HepG2 (cell line): ENCODE results near the gene NPDC1. TPM values are rescaled to one million over a fixed set of nuclear protein-coding genes. Genes with fewer than 3 reads are reported as not detected.

Experiments
- ESRRA ChIP-seq: sonication (generic); formaldehyde crosslinking; IDR thresholded peaks from 2 replicates; pipeline ENCODE4 v1.5.1; 2020; ENCODE audit warnings: mild to moderate bottlenecking, low read depth, missing genetic modification reagents
- GABPB1 ChIP-seq: IDR thresholded peaks from 2 replicates; pipeline ENCODE4 v1.6.1; 2016; ENCODE audit warnings: mild to moderate bottlenecking, missing genetic modification reagents, moderate library complexity, missing compliant biosample characterization
- HMG20A ChIP-seq: IDR thresholded peaks from 2 replicates; pipeline ENCODE4 v1.6.1; 2016; ENCODE audit warnings: borderline replicate concordance
- HNRNPL ChIP-seq: fragments of 200-400 bp; formaldehyde crosslinking; IDR thresholded peaks from 2 replicates; pipeline ENCODE4 v1.6.1; 2017; ENCODE audit warnings: mild to moderate bottlenecking, low read depth, low read length
- IRF2 ChIP-seq: IDR thresholded peaks from 2 replicates; pipeline ENCODE4 v1.6.1; 2018; ENCODE audit warnings: missing genetic modification reagents, missing compliant biosample characterization
- JUN ChIP-seq: sonication (generic); formaldehyde crosslinking; IDR thresholded peaks from 2 replicates; pipeline ENCODE4 v1.4.0; 2020; ENCODE audit warnings: mild to moderate bottlenecking, missing genetic modification reagents
- MATR3 ChIP-seq: sonication (generic); formaldehyde crosslinking; IDR thresholded peaks from 2 replicates; pipeline ENCODE4 v1.4.0; 2020; ENCODE audit warnings: missing genetic modification reagents
- MYNN ChIP-seq: sonication (generic); formaldehyde crosslinking; IDR thresholded peaks from 2 replicates; pipeline ENCODE4 v1.4.0; 2020; ENCODE audit warnings: mild to moderate bottlenecking, low read depth, missing genetic modification reagents
- NCOA1 ChIP-seq: sonication (generic); formaldehyde crosslinking; IDR thresholded peaks from 2 replicates; pipeline ENCODE4 v1.9.0; 2021; ENCODE audit warnings: missing genetic modification reagents
- NR3C1 ChIP-seq: sonication (generic); formaldehyde crosslinking; IDR thresholded peaks from 2 replicates; pipeline ENCODE4 v1.4.0; 2020; ENCODE audit warnings: missing genetic modification reagents
- SALL1 ChIP-seq: sonication (generic); formaldehyde crosslinking; IDR thresholded peaks from 2 replicates; pipeline ENCODE4 v1.8.0; 2022; ENCODE audit warnings: mild to moderate bottlenecking, missing genetic modification reagents
- THAP8 ChIP-seq: sonication (generic); formaldehyde crosslinking; IDR thresholded peaks from 2 replicates; pipeline ENCODE4 v1.5.1; 2020; ENCODE audit warnings: missing genetic modification reagents, mild to moderate bottlenecking, borderline replicate concordance
- ZBTB25 ChIP-seq: IDR thresholded peaks from 2 replicates; pipeline ENCODE4 v1.6.1; 2018; ENCODE audit warnings: missing genetic modification reagents
- ZNF281 ChIP-seq: sonication (generic); formaldehyde crosslinking; IDR thresholded peaks from 2 replicates; pipeline ENCODE4 v1.4.0; 2020; ENCODE audit warnings: missing genetic modification reagents, borderline replicate concordance
- ZNF331 ChIP-seq: sonication (generic); formaldehyde crosslinking; IDR thresholded peaks from 2 replicates; pipeline ENCODE4 v1.4.0; 2020; ENCODE audit warnings: missing genetic modification reagents
- ZNF333 ChIP-seq: sonication (generic); formaldehyde crosslinking; IDR thresholded peaks from 2 replicates; pipeline ENCODE4 v1.4.0; 2020; ENCODE audit warnings: mild to moderate bottlenecking, missing genetic modification reagents, borderline replicate concordance
- ZNF501 ChIP-seq: sonication (generic); formaldehyde crosslinking; IDR thresholded peaks from 2 replicates; pipeline ENCODE4 v1.5.1; 2020; ENCODE audit warnings: mild to moderate bottlenecking, moderate library complexity, missing genetic modification reagents
- ZNF7 ChIP-seq: IDR thresholded peaks from 2 replicates; pipeline ENCODE4 v1.6.1; 2016; ENCODE audit warnings: missing biosample characterization, missing genetic modification reagents
- ZNF839 ChIP-seq: sonication (generic); formaldehyde crosslinking; IDR thresholded peaks from 2 replicates; pipeline ENCODE4 v1.4.0; 2020; ENCODE audit warnings: missing genetic modification reagents, mild to moderate bottlenecking, borderline replicate concordance
- polyA plus RNA-seq, 8 experiments: library from polyadenylated mRNA; depleted of rRNA in 3 of 8; stranded (reverse) in 7 of 8; unstranded in 1 of 8; fragments of >200 nt; fragmentation: Illumina TruSeq in 4 of 8; extraction: Trizol in 4 of 8; gene quantifications; 2 replicates each; pipeline versions ENCODE4 v1.2.1 to v1.2.3, GENCODE V29; 2011 to 2016; ENCODE audit warnings: low read depth in 4 of 8, missing spikeins in 1 of 8, mixed read lengths in 1 of 8; ENCODE audit not compliant: insufficient read depth in 1 of 8
- total RNA-seq, 5 experiments: library from RNA; depleted of rRNA; stranded (reverse); fragments of >200 nt; fragmentation: Illumina TruSeq; extraction: Trizol; gene quantifications; 2 replicates each; pipeline ENCODE4 v1.2.3, GENCODE V29; 2016; ENCODE audit warnings: low read depth in 1 of 5
- TF ChIP-seq, protein P1 (sequence below): sonication (generic); formaldehyde crosslinking; IDR thresholded peaks from 2 replicates; pipeline ENCODE4 v1.4.0; 2020; ENCODE audit warnings: low read depth, missing genetic modification reagents
- TF ChIP-seq, protein P2 (sequence below): sonication (generic); formaldehyde crosslinking; IDR thresholded peaks from 2 replicates; pipeline ENCODE4 v1.8.1; 2023; ENCODE audit warnings: mild to moderate bottlenecking, missing genetic modification reagents

Gene NPDC1
- total and polyA plus RNA-seq, 2 of the 13 experiments (the other 11 are each of a cell fraction or from before 2014, with no cell fraction given): 0.84 to 5.4 TPM

DNA sequence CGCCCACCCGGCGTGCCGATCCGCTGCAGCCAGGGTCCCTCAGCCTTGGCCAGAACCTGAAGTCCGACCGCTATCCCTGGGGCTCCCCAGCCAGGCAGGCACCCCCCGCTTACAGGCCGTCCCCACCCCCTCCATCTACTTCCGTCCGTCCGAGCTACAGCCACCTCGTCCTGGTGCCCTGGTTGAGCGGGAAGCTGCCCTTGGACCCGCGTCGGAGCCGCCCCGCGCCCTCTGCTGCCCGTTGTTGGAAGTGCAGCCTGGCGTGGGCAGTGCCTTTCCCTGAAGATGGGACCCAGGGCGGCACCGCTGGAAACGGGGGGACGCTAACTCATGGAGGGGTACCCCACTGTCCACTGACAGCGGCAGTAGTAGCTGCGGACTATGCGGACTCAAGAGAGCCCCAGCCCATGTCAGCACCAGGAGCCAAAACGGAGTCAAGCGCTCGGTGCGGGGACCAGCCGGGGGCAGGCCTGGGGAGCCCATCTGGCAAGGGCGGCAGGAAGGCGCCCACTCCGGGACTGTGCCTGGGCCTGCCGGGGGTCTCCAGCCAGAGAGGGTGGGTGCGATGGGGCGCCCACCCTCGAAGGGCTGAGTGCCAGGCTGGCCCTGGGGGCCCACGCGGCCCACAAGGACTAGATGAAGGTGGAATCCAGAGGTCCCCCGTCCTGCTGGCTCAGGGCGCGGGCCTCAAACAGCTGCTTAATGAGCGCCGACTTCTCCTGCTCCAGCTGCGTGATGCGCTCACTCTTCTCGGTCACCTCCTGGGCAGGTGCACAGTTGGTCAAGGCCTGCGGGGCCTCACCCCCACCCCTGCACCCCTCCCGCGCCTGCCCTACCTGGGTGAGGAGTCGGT is 18.3 kb upstream of the NPDC1 start (continued):
- TF ChIP-seq JUN (CRISPR knock-in tag) (no peak), ZNF501 (CRISPR knock-in tag) (0 out of 2 replicates have a peak, but pooled peaks have one; percentile 48), MYNN (CRISPR knock-in tag) (no peak), THAP8 (CRISPR knock-in tag) (no peak), HMG20A (CRISPR knock-in tag) (no peak), HNRNPL (peak; percentile 85; the same call in 1 of the 2 replicates), NR3C1 (CRISPR knock-in tag) (no peak), ZBTB25 (CRISPR knock-in tag) (0 out of 2 replicates have a peak, but pooled peaks have one; percentile 32), SALL1 (CRISPR knock-in tag) (peak; percentile 73), ZNF839 (no peak), ZNF333 (CRISPR knock-in tag) (no peak), ZNF281 (no peak), IRF2 (CRISPR knock-in tag) (no peak), MATR3 (CRISPR knock-in tag) (no peak), ESRRA (0 out of 2 replicates have a peak, but pooled peaks have one; percentile 53), GABPB1 (CRISPR knock-in tag) (peak; percentile 73), ZNF331 (CRISPR knock-in tag) (peak; percentile 30; the same call in 1 of the 2 replicates), ZNF7 (CRISPR knock-in tag) (no peak), NCOA1 (CRISPR knock-in tag) (no peak)
- TF ChIP-seq, protein P1, sequence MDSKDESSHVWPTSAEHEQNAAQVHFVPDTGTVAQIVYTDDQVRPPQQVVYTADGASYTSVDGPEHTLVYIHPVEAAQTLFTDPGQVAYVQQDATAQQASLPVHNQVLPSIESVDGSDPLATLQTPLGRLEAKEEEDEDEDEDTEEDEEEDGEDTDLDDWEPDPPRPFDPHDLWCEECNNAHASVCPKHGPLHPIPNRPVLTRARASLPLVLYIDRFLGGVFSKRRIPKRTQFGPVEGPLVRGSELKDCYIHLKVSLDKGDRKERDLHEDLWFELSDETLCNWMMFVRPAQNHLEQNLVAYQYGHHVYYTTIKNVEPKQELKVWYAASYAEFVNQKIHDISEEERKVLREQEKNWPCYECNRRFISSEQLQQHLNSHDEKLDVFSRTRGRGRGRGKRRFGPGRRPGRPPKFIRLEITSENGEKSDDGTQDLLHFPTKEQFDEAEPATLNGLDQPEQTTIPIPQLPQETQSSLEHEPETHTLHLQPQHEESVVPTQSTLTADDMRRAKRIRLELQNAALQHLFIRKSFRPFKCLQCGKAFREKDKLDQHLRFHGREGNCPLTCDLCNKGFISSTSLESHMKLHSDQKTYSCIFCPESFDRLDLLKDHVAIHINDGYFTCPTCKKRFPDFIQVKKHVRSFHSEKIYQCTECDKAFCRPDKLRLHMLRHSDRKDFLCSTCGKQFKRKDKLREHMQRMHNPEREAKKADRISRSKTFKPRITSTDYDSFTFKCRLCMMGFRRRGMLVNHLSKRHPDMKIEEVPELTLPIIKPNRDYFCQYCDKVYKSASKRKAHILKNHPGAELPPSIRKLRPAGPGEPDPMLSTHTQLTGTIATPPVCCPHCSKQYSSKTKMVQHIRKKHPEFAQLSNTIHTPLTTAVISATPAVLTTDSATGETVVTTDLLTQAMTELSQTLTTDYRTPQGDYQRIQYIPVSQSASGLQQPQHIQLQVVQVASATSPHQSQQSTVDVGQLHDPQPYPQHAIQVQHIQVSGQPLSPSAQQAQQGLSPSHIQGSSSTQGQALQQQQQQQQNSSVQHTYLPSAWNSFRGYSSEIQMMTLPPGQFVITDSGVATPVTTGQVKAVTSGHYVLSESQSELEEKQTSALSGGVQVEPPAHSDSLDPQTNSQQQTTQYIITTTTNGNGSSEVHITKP: no peak
- TF ChIP-seq, protein P2, sequence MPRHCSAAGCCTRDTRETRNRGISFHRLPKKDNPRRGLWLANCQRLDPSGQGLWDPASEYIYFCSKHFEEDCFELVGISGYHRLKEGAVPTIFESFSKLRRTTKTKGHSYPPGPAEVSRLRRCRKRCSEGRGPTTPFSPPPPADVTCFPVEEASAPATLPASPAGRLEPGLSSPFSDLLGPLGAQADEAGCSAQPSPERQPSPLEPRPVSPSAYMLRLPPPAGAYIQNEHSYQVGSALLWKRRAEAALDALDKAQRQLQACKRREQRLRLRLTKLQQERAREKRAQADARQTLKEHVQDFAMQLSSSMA (CRISPR knock-in tag): no peak
